H9 (cell line): ENCODE measurements around the gene RAB14. TPM values are rescaled to one million over a fixed set of nuclear protein-coding genes. Genes with fewer than 3 reads are reported as not detected.

Experiments
- DNase-seq: peaks from one replicate; pipeline ENCODE4 v3.0.0-alpha.2; 2017
- H2AFZ ChIP-seq: one replicate; pipeline ENCODE4 v1.6.1; 2013; ENCODE audit warnings: mild to moderate bottlenecking, low read length, control low read depth, moderate library complexity
- H2AK5ac ChIP-seq: 2 replicates; pipeline ENCODE4 v1.6.1; 2013; ENCODE audit warnings: low read length, control low read depth, mixed read lengths; ENCODE audit not compliant: insufficient read length
- H2BK120ac ChIP-seq: one replicate; pipeline ENCODE4 v1.6.1; 2013; ENCODE audit warnings: low read depth, mild to moderate bottlenecking, low read length, control low read depth, inconsistent platforms; ENCODE audit not compliant: poor library complexity, severe bottlenecking
- H2BK12ac ChIP-seq: 2 replicates; pipeline ENCODE4 v1.6.1; 2013; ENCODE audit warnings: low read length, control low read depth, mixed read lengths, low read depth; ENCODE audit not compliant: insufficient read length
- H2BK15ac ChIP-seq: 2 replicates; pipeline ENCODE4 v1.6.1; 2013; ENCODE audit warnings: low read depth, low read length, control low read depth
- H2BK20ac ChIP-seq: one replicate; pipeline ENCODE4 v1.6.1; 2013; ENCODE audit warnings: low read depth, mild to moderate bottlenecking, low read length, control low read depth, inconsistent platforms; ENCODE audit not compliant: poor library complexity, severe bottlenecking
- H2BK5ac ChIP-seq: 2 replicates; pipeline ENCODE4 v1.6.1; 2013; ENCODE audit warnings: low read length, control low read depth, mixed read lengths; ENCODE audit not compliant: insufficient read length
- H3K14ac ChIP-seq: 2 replicates; pipeline ENCODE4 v1.6.1; 2013; ENCODE audit warnings: low read length, control low read depth; ENCODE audit not compliant: insufficient read depth
- H3K18ac ChIP-seq: 2 replicates; pipeline ENCODE4 v1.6.1; 2013; ENCODE audit warnings: low read depth, mild to moderate bottlenecking, mixed read lengths, low read length, control low read depth; ENCODE audit not compliant: insufficient read length
- H3K23ac ChIP-seq: 2 replicates; pipeline ENCODE4 v1.6.1; 2013; ENCODE audit warnings: low read length, control low read depth, mixed read lengths, low read depth; ENCODE audit not compliant: insufficient read length
- H3K23me2 ChIP-seq: 2 replicates; pipeline ENCODE4 v1.6.1; 2013; ENCODE audit warnings: low read depth, mild to moderate bottlenecking, mixed read lengths, low read length, control low read depth; ENCODE audit not compliant: insufficient read length, poor library complexity, severe bottlenecking
- H3K27ac ChIP-seq: 2 replicates; pipeline ENCODE4 v1.5.1; 2013; ENCODE audit warnings: low read length, control low read depth, mixed read lengths, low read depth; ENCODE audit not compliant: insufficient read length
- H3K27me3 ChIP-seq: 2 replicates; pipeline ENCODE4 v1.6.1; 2013; ENCODE audit warnings: low read length, control low read depth, inconsistent platforms; ENCODE audit not compliant: insufficient read depth
- H3K4ac ChIP-seq: 2 replicates; pipeline ENCODE4 v1.6.1; 2013; ENCODE audit warnings: low read depth, mild to moderate bottlenecking, control low read depth, inconsistent platforms, low read length, moderate library complexity
- H3K4me1 ChIP-seq: 2 replicates; pipeline ENCODE4 v1.6.1; 2013; ENCODE audit warnings: low read length, control low read depth, inconsistent platforms; ENCODE audit not compliant: insufficient read depth
- H3K4me2 ChIP-seq: 2 replicates; pipeline ENCODE4 v1.6.1; 2013; ENCODE audit warnings: low read length, control low read depth, mixed read lengths; ENCODE audit not compliant: insufficient read length, insufficient read depth
- H3K56ac ChIP-seq: 2 replicates; pipeline ENCODE4 v1.6.1; 2013; ENCODE audit warnings: low read depth, mild to moderate bottlenecking, mixed read lengths, low read length, control low read depth; ENCODE audit not compliant: insufficient read length
- H3K79me1 ChIP-seq: 2 replicates; pipeline ENCODE4 v1.6.1; 2013; ENCODE audit warnings: low read depth, mild to moderate bottlenecking, moderate library complexity, low read length, control low read depth, inconsistent platforms; ENCODE audit not compliant: insufficient read depth, poor library complexity, severe bottlenecking
- H3K79me2 ChIP-seq: 2 replicates; pipeline ENCODE4 v1.6.1; 2013; ENCODE audit warnings: low read length, control low read depth, inconsistent platforms; ENCODE audit not compliant: insufficient read depth
- H3K9ac ChIP-seq: 2 replicates; pipeline ENCODE4 v1.6.1; 2013; ENCODE audit warnings: low read length, control low read depth, mixed read lengths; ENCODE audit not compliant: insufficient read length; ENCODE audit errors: extremely low read depth
- H3K9me3 ChIP-seq: one replicate; pipeline ENCODE4 v1.6.1; 2013; ENCODE audit warnings: low read depth, low read length, inconsistent platforms; ENCODE audit not compliant: control insufficient read depth
- H3T11ph ChIP-seq: one replicate; pipeline ENCODE4 v1.6.1; 2013; ENCODE audit warnings: mild to moderate bottlenecking, low read length, control low read depth, inconsistent platforms
- H4K20me1 ChIP-seq: one replicate; pipeline ENCODE4 v1.6.1; 2013; ENCODE audit not compliant: control insufficient read depth, insufficient read length, insufficient read depth
- H4K5ac ChIP-seq: 2 replicates; pipeline ENCODE4 v1.6.1; 2013; ENCODE audit warnings: low read depth, mild to moderate bottlenecking, mixed read lengths, low read length, control low read depth; ENCODE audit not compliant: insufficient read length
- H4K8ac ChIP-seq: replicated peaks from 2 replicates; pipeline ENCODE4 v1.6.1; 2013; ENCODE audit warnings: low read length, control low read depth, mixed read lengths, low read depth; ENCODE audit not compliant: insufficient read length
- H4K91ac ChIP-seq: 2 replicates; pipeline ENCODE4 v1.6.1; 2013; ENCODE audit warnings: low read depth, mild to moderate bottlenecking, moderate library complexity, mixed read lengths, low read length, control low read depth; ENCODE audit not compliant: insufficient read length
- H3K27ac Mint-ChIP-seq, 3 experiments: 2 replicates in 2 of 3; 3 replicates in 1 of 3; pipeline ENCODE4 v1.8.0; 2020 to 2021; ENCODE audit warnings: mixed read lengths in 3 of 3, mild to moderate bottlenecking in 1 of 3, moderate library complexity in 1 of 3
- H3K27me3 Mint-ChIP-seq: 2 replicates; pipeline ENCODE4 v1.8.0; 2021; ENCODE audit warnings: low read depth, mild to moderate bottlenecking, moderate library complexity, mixed read lengths
- H3K36me3 Mint-ChIP-seq, 3 experiments: 2 replicates in 2 of 3; 3 replicates in 1 of 3; pipeline ENCODE4 v1.8.0; 2020 to 2021; ENCODE audit warnings: low read depth in 3 of 3, mixed read lengths in 3 of 3; ENCODE audit not compliant: insufficient read depth in 1 of 3
- H3K4me1 Mint-ChIP-seq, 2 experiments: 2 replicates each; pipeline ENCODE4 v1.8.0; 2020; ENCODE audit warnings: mixed read lengths in 2 of 2
- H3K4me3 Mint-ChIP-seq, 2 experiments: 2 replicates in 1 of 2; 3 replicates in 1 of 2; pipeline ENCODE4 v1.8.0; 2020 to 2021; ENCODE audit warnings: mild to moderate bottlenecking in 2 of 2, mixed read lengths in 2 of 2, moderate library complexity in 1 of 2
- H3K9me3 Mint-ChIP-seq, 2 experiments: 2 replicates in 1 of 2; 3 replicates in 1 of 2; pipeline ENCODE4 v1.8.0; 2020; ENCODE audit warnings: mild to moderate bottlenecking in 2 of 2, mixed read lengths in 2 of 2, moderate library complexity in 1 of 2
- WGBS: extraction: QIAGEN DNeasy Blood & Tissue Kit; methylation state at CpG from one replicate; pipeline ENCODE4 v1.1.7; 2013; ENCODE audit warnings: missing lambda C conversion rate, low lambda C conversion rate, mixed read lengths; ENCODE audit not compliant: insufficient read length; ENCODE audit errors: extremely low coverage; 5-methylcytosine and 5-hydroxymethylcytosine counted together
- total RNA-seq: library from RNA; stranded (reverse); gene quantifications from 2 replicates; pipeline ENCODE4 v1.2.1, GENCODE V29; 2021
- TF ChIP-seq, protein P1 (sequence below): fragments of 200-600 bp; sonication (generic); conservative IDR thresholded peaks from 3 replicates; pipeline ENCODE4 v1.8.0; 2021; ENCODE audit warnings: antibody characterized with exemption, mild to moderate bottlenecking

The RAB14 gene
- total RNA-seq, 1 experiment from 2014 or later, result 33.6 TPM

DNA sequence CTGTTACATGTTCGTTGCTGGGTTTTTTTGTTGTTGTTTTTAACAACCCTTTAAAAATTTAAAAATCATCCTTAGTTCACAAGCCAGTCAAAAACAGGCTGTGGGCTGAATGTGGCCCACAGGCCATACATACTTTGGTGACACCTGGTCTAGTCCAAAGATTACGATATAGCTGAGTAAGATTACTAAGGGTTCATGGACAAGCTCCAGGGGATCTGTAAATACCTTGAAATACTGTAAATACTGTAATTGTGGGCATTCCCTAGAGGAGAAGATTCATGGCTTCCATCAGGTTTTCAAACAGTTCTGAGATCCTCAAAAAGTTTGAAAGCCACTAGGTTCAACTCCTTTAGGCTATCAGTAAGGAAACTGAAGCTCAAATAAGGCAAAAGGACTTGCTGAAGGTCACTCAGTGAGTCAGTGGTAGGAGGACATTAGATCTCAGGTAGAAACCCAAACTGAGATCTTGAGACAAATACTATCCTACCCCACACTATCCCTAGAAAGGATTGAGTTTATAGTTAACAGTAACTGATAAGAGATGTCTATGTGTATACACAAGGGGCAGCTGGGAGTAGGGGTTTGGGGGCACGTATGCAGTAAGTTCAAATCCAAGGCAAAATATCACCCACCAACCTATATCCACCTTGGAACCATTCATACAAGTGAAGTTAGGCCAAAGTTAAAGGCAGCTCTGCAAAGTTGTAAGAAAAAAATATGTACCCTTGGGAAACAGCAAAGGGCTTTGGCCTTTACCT is 17.8 kb downstream of the RAB14 start:
- H3K4me3 Mint-ChIP-seq, result no peak overlapping the region
- Histone ChIP-seq H3K14ac (no peak overlapping the region), H4K5ac (no peak overlapping the region)

More for the DNA sequence above, 17.8 kb downstream of the RAB14 start:
- 0 out of 4 replicates have a peak, but pooled peaks cover 0 to 3% of the 10 kb centered on the region in 2 experiments for H3K4me1 Mint-ChIP-seq
- Histone ChIP-seq H2AFZ (no peak overlapping the region), H2AK5ac (no peak overlapping the region), H4K91ac (no peak overlapping the region), H3K56ac (no peak overlapping the region), H3K9ac (no peak overlapping the region), H3K79me1 (no peaks in the 10 kb centered on the region), H2BK15ac (no peak overlapping the region), H3K9me3 (no peaks in the 10 kb centered on the region), H3K4ac (no peak overlapping the region), H3K27me3 (no peaks in the 10 kb centered on the region), H4K8ac (no peak overlapping the region), H3K23me2 (no peaks in the 10 kb centered on the region), H2BK12ac (no peak overlapping the region), H3K4me2 (no peak overlapping the region), H3K23ac (no peak overlapping the region), H3K27ac (no peak overlapping the region), H3T11ph (no peak overlapping the region), H4K20me1 (no peaks in the 10 kb centered on the region), H3K4me1 (no peaks in the 10 kb centered on the region; the same call in 1 of the 2 replicates), H2BK20ac (no peak overlapping the region), H2BK5ac (no peak overlapping the region), H2BK120ac (no peak overlapping the region), H3K79me2 (peaks cover 5% of the 10 kb centered on the region; the same call in 1 of the 2 replicates), H3K18ac (no peak overlapping the region)
- H3K27me3 Mint-ChIP-seq, result no peaks in the 10 kb centered on the region
- DNase-seq, result no peak
- H3K9me3 Mint-ChIP-seq, result no peaks in the 10 kb centered on the region
- TF ChIP-seq, protein P1, sequence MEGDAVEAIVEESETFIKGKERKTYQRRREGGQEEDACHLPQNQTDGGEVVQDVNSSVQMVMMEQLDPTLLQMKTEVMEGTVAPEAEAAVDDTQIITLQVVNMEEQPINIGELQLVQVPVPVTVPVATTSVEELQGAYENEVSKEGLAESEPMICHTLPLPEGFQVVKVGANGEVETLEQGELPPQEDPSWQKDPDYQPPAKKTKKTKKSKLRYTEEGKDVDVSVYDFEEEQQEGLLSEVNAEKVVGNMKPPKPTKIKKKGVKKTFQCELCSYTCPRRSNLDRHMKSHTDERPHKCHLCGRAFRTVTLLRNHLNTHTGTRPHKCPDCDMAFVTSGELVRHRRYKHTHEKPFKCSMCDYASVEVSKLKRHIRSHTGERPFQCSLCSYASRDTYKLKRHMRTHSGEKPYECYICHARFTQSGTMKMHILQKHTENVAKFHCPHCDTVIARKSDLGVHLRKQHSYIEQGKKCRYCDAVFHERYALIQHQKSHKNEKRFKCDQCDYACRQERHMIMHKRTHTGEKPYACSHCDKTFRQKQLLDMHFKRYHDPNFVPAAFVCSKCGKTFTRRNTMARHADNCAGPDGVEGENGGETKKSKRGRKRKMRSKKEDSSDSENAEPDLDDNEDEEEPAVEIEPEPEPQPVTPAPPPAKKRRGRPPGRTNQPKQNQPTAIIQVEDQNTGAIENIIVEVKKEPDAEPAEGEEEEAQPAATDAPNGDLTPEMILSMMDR, result no peak
- no CpG with 5 or more reads among the region's 3 CpGs for WGBS
- 0 out of 7 replicates have a peak overlapping the region, but pooled peaks of 1 of the 3 experiments have one; percentile 58 for H3K27ac Mint-ChIP-seq
- H3K36me3 Mint-ChIP-seq, result peaks cover 2 to 35% (median 20%) of the 10 kb centered on the region in 3 experiments; a peak in 5 of 7 replicates
